GM12872 (cell line): ENCODE data around the gene RGS5.

ENCODE experiments used
- CTCF ChIP-seq: IDR thresholded peaks from 3 replicates; pipeline ENCODE4 v1.5.1; 2011; ENCODE audit warnings: low read depth, mild to moderate bottlenecking, low read length, moderate library complexity; ENCODE audit not compliant: insufficient read depth

Gene RGS5

GRCh38 chr1:163176797-163177196, 25.9 kb downstream of the RGS5 start:
- TF ChIP-seq CTCF, result no peak

GRCh38 chr1:163174524-163175437, 27.9 kb downstream of the RGS5 start:
- peak; percentile 82 for TF ChIP-seq CTCF

- TF ChIP-seq CTCF, result no peak
Measured at GRCh38 chr1:163173121-163173520, 29.6 kb downstream of the RGS5 start.

- no peak for TF ChIP-seq CTCF
Measured at GRCh38 chr1:163172596-163172995, 30.1 kb downstream of the RGS5 start.

- no peak for TF ChIP-seq CTCF
Measured at GRCh38 chr1:163171826-163172225, 30.9 kb downstream of the RGS5 start.

GRCh38 chr1:163170975-163171676, 31.6 kb downstream of the RGS5 start:
- peak; percentile 22; the same call in 1 of the 3 replicates for TF ChIP-seq CTCF

GRCh38 chr1:163170331-163170730, 32.4 kb downstream of the RGS5 start:
- TF ChIP-seq CTCF, result no peak
